HG03354 (cell line): ENCODE measurements around the gene KIF20B.
"Not testable (repeated sequence)": the region's sequence is repeated elsewhere in the genome, so short reads cannot be mapped to it uniquely, and the experiment has no call there.

Experiments
- ATAC-seq: cut with Tn5 transposase; IDR thresholded peaks from one replicate; pipeline ENCODE4 v1.9.1; 2021; ENCODE audit warnings: mild to moderate bottlenecking; ENCODE audit not compliant: unreplicated experiment, poor library complexity, severe bottlenecking

KIF20B gene

GRCh38 chr10:89815049-89815853 is 113.9 kb downstream of the KIF20B start:
- ATAC-seq = no peak

- not testable (repeated sequence) for ATAC-seq
Measured at GRCh38 chr10:89819008-89819407, 117.6 kb downstream of the KIF20B start.
